HPDE6-E6E7 (cell line): ENCODE measurements around the gene CALML4.
A peak's percentile ranks its signal among the peaks of the same experiment; 100 is the strongest.
"Not testable (repeated sequence)": the region's sequence is repeated elsewhere in the genome, so short reads cannot be mapped to it uniquely, and the experiment has no call there.

Source experiments
- DNase-seq: peaks from one replicate; pipeline ENCODE4 v3.0.0; 2011; ENCODE audit warnings: missing footprints; ENCODE audit errors: extremely low spot score

Gene CALML4

DNA sequence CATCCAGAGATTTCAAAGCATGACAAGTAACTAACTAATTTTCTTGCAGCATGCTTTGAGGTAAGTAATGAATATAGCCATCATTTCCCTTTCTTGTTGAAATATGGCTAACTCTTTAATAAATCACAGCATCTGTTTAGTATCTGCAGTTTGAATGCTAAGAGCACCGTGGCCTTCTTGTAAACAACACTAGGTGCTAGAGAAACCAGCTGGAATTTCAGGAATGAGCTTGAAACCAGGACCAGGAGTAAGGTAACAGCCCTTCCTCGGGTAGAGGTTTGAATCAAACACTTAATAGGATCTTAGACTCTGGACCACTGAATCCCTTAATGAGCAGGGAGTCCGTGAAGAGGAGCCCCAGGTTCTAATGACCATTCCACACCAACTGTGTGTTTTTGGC, 13.6 kb downstream of the CALML4 start:
- no peak for DNase-seq

DNA sequence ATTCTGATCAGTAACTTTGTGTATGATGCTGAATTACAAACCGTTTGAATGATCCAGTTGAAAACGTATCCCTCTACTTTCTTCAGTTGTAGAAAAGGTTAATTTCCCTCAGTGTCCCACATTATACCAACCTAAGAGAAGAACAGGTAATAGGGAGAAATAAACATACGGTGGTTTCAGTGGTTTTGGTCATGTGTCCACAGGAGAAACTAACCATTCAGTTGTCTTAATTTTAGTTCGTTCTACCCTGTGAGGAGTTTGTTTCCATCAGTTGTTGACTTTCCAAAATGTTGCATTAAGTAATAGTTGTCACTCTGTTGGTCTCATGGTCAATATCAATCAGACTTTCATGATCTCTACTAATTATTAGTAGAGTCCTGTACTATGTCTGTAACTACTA, 15.1 kb downstream of the CALML4 start:
- no peak for DNase-seq

DNA sequence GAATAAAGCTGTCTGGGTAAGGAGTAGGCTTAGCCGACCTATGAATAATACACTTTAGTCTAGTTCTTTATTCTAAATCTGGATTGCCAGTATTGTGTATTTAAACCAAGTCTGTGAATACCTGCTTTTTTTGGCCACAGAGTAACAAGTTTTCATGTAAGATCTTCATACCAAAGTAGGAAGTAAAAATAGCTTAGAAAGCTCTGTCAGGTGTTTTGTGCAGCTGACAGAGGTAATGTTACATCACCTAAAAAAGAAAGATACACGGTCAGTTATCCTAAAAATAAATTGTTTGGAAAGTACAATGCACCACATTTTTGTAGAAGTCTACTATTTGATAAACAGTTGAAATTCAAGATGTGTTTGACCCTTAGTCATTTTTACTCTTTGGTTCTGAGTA, 16.5 kb downstream of the CALML4 start:
- DNase-seq: no peak

DNA sequence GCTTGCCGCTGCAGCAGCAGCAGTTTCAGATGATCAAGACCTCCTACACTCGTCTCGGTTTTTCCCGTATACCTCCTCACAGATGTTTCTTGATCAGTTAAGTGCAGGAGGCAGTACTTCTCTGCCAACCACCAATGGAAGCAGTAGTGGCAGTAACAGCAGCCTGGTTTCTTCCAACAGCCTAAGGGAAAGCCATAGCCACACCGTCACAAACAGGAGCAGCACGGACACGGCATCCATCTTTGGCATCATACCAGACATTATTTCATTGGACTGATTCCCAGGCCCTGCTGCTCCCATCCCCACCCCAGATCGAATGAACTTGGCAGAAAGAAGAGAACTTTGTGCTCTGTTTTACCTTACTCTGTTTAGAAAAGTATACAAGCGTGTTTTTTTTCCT, 17.6 kb downstream of the CALML4 start:
- no peak for DNase-seq

DNA sequence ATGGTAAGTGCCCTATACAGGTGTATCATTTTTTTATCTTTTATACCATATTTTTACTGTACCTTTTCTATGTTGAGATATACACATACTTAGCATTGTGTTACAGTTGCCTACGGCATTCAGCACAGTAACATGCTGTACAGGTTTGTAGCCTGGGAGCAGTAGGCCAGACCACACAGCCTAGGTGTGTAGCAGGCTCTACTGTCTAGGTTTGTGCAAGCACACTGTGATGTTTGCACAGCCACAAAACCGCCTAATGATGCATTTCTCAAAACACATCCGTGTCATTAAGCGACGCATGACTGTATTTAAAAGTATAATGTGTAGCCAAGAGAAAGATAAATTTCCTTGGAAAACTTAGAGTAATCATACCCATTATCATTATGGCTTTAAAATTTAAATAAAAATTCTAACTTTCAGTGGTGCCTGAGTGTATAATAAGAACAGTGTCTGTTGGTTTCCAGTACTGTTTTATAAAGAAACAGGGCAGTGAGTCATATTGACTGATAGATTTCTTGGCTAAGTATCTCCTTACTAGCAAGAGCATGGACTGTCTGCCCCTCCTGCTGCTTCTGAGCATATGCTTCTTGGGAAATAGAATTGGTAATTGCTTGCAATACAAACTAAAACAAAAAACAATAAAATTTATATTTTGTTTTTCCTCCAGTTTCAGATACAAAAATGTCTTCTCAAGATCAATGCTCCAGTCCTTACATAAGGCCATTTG, 18.3 kb downstream of the CALML4 start:
- DNase-seq: no peak

DNA sequence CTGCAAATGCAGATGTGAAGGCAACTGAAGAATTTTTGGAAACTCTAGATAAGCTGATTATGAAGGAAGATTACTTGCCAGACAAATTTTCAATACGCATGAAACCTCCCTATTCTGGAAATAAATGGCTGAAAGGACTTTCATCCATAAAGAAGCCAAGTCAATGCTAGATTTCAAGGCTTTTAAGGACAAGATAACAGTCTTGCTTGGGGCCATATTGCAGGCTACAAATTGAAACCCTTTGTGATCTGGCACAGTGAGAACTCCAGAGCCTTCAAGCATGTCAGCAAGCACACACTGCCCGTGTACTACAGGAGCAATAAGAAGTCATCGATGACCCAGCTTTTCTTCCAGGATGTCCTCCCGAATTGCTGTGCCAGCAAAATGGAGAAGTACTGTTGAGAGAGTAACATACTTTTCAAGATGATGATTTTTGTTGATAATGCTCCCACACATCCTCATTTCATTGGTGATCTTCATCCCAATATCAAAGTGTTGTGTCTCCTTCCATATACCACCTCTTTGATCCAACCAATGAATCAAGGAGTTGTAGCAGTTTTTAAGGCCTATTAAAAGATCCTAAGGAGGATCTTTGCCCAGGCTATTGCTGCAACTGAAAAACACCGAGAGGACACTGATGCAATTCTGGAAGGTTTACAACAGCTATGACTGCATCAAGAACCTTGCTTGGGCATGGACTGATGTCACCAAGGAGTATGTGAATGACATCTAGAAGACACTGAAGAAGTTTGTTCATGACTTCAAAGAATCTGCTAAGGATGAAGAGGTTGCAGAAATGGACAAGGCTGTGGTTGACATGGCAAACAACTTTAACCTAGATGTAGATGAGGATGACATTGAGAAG, 20.3 kb downstream of the CALML4 start:
- no peak for DNase-seq

DNA sequence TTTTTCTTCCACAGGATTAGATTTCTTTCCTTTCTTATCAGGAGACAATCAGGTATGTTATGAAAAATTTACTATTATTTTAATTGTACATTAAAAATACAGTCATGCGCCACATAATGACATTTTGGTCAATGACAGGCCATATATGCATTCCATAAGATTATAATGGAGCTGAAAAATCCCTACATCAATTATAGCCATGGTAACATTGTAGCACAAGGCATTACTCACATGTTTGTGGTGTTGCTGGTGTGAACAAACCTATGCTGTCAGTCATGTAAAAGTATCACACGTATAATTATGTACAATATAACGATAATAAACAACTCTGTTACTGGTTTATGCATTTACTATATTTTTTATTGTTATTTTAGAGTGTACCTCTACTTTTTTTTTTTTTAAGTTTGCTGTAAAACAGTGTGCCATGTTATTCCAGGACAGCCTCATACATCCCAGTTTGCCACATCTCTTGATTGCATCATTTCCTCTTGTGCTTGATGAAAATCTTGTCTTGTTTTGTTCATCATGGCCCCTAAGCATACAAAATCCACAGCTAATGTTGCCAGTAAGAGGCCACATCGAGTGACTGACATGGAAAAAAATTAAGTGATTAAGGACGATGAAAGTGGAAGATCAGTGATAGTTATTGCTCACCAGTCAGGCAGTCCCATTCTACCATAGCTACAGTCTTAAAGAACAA, 21.4 kb downstream of the CALML4 start:
- no peak for DNase-seq

DNA sequence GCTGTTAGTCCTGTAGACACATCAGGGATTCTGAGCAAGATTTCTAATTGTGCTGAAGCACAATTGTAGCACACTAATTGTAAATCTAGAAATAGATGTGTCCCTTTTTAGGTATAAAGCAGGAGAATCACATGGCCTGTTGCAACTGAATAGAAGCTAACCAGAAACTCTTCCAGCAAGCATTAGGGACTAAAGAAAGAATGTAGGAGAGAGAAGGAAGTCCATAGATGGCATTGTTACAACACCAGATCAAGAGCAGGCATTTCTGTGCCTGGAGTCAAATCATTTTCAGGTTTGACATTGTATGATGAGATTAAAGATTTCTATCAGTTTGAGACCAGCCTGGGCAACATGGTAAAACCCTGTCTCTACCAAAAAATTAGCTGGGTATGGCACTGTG, 27.4 kb downstream of the CALML4 start:
- no peak for DNase-seq

DNA sequence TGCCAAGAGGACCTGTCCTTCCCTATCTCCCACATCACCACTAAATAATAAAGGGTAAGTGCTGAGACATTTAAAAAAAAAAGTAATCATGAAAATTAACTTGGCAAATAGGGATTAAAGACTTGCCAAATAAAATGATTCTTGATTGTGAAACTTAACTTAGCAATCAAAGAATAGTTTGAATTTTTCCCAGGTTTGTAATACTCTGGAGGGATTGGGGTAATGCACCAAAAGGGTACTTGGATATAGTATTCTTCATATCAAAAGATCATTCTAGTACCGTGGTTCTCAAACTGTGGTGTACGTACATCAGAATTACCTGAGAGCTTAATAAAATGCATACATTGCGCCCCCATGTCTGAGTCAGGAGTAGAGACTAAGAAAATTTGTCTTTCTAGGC, 28.5 kb downstream of the CALML4 start:
- no peak for DNase-seq

DNA sequence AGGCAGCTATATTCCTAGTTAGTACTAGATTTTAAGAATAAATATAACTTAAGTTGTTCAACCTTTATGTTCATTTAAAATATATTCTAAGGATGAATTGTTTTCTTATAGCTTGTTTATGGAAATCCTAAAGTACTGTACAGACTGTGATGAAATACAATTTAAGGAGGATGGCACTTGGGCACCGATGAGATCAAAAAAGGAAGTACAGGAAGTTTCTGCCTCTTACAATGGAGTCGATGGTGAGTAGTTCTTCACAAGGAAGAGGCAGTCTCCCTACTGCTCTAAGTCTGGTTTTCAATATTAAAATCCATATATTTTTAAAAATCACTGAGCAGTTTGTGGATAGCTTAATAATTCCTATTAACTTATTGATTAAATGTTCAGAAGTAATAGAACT, 29.6 kb downstream of the CALML4 start:
- DNase-seq: no peak

DNA sequence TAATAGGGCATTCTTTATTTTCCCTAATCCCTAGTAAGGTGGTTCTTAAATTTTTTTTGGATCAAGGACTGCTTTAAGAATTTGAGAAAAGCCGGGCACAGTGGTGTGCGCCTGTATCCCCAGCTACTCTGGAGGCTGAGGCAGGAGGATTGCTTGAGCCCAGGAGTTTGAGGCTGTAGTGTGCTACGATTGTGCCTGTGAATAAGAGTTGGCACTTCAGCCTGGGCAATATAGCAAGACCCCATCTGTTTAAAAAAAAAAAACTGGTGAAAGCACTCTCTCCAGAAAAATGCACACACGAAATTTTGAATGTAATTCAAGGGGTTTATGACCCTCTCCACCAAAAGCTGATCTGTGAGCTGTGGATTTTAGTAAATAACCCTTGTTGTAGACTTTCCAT, 32.0 kb downstream of the CALML4 start:
- no peak for DNase-seq

DNA sequence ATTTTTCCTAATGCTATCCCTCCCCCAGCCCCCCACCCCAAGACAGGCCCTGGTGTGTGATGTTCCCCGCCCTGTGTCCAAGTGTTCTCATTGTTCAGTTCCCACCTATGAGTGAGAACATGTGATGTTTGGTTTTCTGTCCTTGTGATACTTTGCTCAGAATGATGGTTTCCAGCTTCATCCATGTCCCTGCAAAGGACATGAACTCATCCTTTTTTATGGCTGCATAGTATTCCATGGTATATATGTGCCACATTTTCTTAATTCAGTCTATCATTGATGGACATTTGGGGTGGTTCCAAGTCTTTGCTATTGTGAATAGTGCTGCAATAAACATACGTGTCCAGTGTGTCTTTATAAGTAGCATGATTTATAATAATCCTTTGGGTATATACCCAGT, 33.1 kb downstream of the CALML4 start:
- DNase-seq: not testable (repeated sequence)

DNA sequence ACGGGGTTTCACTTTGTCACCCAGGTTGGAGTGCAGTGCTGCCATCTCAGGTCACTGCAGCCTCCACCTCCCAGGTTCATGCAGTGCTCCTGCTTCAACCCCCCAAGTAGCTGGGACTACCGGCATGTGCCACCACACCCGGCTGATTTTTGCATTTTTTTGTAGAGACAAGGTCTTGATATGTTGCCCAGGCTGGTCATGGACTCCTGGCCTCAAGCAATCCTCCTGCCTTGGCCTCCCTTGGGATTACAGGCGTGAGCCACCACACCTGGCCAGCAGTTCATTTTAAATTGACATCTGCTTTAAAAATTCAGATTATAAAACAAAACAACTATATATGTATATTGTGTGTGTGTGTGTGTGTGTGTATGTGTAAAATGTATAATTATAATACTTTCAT, 38.3 kb downstream of the CALML4 start:
- DNase-seq: no peak

DNA sequence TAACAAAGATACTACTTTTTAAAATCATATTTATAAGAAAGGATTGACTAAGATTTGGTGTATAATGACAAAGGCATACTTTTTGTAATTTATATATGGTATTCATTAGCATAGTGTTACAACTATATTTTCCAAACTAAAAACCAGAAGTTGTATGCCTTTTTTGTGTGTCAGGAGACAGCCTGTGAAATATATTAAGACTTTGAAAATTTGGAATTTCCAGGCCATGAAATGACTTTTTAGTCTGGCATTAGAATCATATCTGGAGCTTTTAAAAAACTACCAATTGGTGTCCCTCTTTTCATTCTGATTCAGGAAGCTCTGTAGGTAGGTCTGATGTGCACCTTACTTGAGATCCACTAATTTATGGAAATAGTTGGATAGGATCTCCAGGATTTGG, 41.9 kb downstream of the CALML4 start:
- no peak for DNase-seq

DNA sequence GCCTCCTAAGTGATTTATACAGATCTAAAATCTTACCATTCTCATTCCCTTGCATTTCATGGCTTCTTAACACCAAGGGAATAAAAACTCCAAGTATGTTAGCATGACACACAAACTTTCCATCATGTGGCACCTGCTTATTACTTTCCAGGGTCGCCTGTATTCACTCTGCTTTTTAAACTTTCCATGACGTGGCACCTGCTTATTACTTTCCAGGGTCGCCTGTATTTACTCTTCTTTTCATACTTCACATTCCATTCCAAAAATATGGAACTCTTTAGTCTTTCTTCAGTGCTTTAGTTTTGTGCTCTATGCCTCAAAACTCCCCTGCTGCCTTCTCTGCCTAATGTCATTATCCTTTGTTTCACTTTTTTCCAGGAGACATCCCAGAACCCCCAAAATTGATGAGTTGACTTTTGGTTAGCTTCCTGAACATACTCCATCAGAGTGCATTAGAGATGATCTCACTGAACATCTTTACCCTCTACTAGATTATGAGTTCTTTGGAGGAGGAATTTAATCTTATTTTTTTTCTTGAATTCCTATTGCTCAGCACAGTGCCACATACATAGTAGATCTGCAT, 47.0 kb downstream of the CALML4 start:
- no peak for DNase-seq

DNA sequence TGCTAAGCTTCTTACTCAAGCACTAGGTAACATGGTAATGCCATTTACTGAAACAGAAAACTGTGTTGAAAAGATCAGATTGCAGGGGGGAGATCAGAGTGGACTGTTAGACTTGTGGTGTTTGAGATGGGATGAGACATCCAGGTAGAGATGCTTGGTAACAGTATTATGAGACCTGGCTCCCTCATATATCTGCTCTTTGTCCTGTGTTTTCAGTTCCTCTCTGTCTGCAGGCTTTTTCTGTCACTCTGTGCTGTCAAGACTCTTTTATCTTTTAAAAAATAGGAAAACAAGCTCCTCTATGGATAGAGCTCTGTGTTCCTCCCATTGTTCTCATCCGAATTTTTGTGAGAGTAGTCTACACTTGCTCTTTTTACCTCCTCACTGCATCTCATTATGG, 48.1 kb downstream of the CALML4 start:
- DNase-seq: no peak

DNA sequence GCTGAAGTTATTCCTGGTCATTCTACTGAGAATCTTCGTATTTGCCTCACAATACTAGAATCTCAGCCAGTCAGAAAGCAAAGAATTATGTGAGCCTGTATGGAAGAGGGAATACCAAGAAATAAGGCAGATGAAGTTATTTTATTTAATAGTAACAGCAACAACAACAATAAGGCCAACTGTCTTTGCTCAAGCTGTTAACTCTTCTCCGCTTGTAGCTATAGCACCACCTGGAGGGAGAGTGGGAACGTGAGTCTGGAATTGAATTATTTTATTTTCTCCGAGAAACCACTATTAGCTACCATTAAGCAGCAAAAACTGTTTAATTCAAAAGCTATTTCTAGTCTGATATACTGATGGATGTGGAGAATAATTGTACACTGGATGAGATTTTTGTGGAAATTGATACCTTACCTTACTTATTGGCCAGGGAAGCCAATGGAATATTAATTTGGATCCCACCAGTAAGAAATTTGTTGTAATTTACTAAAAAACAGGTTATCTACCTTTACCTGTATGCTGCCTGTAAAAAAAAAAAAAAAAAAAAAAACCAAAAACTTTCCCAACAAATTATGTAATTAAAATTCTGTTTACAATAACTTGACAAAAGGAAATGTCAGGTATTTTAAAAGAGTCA, 50.1 kb downstream of the CALML4 start:
- peak; percentile 23 for DNase-seq

DNA sequence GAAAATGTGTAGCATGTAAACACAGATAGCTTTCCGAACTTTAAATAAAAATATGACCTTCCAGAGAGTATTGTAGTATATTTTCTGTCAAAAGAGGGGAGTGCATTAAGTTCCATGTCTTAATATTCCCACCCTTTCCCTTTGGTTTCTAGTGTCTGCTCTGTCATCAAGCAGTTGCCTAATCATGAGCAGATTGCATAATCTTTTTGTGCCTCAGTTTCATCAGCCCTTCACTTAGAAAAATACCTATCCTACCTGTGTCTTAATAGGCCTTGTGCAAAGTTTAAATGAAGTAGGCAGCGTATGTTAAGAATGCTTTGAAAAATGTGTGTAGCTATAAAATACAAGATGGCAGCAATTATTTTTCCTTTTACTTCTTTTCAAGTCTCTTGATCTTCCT, 52.8 kb downstream of the CALML4 start:
- no peak for DNase-seq

DNA sequence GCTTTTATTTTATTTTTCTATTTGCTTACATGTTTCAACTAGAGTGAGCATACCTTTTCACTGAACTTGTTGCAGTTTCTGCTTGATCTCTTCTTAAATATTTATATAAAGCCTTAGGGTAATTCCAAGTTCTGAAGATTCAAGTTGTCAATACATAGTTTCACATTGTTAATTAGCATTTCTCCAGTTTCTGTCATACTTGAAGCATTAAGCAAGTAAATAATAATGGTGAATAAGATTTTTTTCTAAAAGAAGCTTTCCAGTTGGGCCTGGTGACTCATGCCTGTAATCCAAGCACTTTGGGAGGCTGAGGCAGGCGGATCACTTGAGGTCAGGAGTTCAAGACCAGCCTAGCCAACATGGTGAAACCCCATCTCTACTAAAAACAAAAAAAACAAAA, 53.9 kb downstream of the CALML4 start:
- no peak for DNase-seq

DNA sequence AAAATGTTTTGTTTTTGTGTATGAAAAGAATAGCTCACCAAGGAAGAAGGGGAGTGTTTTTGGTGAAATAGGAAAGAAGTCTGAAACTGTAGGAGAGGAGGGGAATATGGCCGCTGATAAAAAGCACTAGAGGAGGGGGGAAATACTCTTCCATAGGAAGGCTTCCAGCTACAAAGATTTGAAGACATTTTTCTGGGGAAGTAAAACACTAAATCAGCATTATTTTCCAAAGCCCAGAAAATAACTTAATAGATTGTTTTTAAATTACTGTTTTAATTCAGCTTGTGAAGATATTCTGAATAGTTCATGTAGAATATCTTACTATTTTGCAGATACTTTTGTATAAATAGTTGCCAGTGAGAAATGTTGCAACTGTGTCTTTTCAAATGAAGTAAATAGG, 54.9 kb downstream of the CALML4 start:
- no peak for DNase-seq

DNA sequence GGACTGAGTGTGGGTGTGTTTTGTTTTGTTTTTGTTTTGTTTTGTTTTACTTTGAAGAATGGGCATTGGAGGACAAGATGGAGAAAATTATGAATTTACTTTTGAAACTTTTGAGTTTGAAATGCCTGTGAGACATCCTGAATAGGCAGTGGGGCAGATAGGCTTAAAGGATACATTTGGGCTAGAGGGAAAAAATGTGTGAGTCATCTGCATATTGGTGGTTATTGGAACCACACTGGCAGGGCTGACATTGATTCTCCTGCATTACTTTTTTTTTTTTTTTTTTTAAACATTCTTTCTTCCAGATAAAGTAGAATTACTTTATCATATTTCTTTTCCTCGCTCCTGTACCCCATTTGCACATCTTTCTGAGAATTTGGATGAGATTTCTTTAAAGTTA, 56.1 kb downstream of the CALML4 start:
- DNase-seq: no peak

DNA sequence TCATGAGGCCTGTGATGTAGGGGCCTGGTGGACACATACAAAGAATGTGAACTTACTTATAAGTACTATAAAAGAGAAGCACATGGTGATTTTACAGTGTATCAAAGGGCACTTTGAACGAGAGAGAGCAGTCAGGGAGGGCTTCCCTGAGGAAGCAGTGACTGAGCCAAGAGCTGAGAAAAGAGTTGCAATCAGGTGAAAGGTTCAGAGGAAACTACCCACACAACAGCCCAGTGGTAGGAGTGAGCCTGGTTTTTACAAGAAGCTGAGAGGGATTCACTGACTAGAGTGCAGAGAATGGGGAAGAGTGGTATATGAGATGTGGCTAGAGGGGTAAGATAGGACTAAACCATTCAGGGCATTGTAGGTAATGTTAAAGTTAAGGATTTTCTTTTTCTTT, 57.1 kb downstream of the CALML4 start:
- DNase-seq: no peak
